GM12878 (cell line): Measurements from ENCODE around the gene ATP8A1. TPM values are rescaled to one million over a fixed set of nuclear protein-coding genes. Genes with fewer than 3 reads are reported as not detected.

Source experiments
- BHLHE40 ChIP-seq, 2 experiments: fragments of 450-650 bp in 1 of 2; IDR thresholded peaks; 2 replicates each; pipeline ENCODE4 v1.6.1; 2011 to 2017; ENCODE audit warnings: low read depth in 2 of 2, borderline replicate concordance in 1 of 2, improper control_type of control experiment in 1 of 2, low read length in 1 of 2, mild to moderate bottlenecking in 1 of 2
- ZNF207 ChIP-seq: fragments of 450-650 bp; IDR thresholded peaks from 2 replicates; pipeline ENCODE4 v1.6.1; 2014; ENCODE audit warnings: antibody characterized with exemption, mild to moderate bottlenecking, borderline replicate concordance
- polyA plus RNA-seq, 11 experiments: library from polyadenylated mRNA; depleted of rRNA in 4 of 11; unstranded in 6 of 11; stranded (reverse) in 5 of 11; fragments of >200 nt; fragmentation: Nextera tagmentation in 4 of 11; fragmentation: Illumina TruSeq in 1 of 11; extraction: Ambion mirVana in 4 of 11; extraction: Trizol in 1 of 11; gene quantifications; 1 replicate in 1 of 11; 2 replicates in 10 of 11; pipeline versions ENCODE4 v1.2.1 to v1.2.3, GENCODE V29; 2011 to 2016; ENCODE audit warnings: inconsistent platforms in 2 of 11, missing spikeins in 2 of 11, low read depth in 1 of 11
- total RNA-seq, 4 experiments: library from RNA; depleted of rRNA in 3 of 4; stranded (reverse); fragments of >200 nt in 3 of 4; fragmentation: Illumina TruSeq in 1 of 4; extraction: Trizol in 1 of 4; gene quantifications; 2 replicates each; pipeline versions ENCODE4 v1.2.1 to v1.2.3, GENCODE V29; 2013 to 2021
- TF ChIP-seq, protein P1 (sequence below): fragments of 450-650 bp; IDR thresholded peaks from 2 replicates; pipeline ENCODE4 v1.6.1; 2018; ENCODE audit warnings: mild to moderate bottlenecking, low read depth, moderate library complexity; ENCODE audit not compliant: partially characterized antibody
- TF ChIP-seq, protein P2 (sequence below): fragments of 450-650 bp; IDR thresholded peaks from 2 replicates; pipeline ENCODE4 v1.6.1; 2016; ENCODE audit warnings: mild to moderate bottlenecking
- TF ChIP-seq, protein P3 (sequence below): fragments of 450-650 bp; formaldehyde crosslinking; IDR thresholded peaks from 2 replicates; pipeline ENCODE4 v1.4.0; 2020; ENCODE audit warnings: mild to moderate bottlenecking, moderate library complexity
- TF ChIP-seq, protein P4 (sequence below): fragments of 450-650 bp; IDR thresholded peaks from 2 replicates; pipeline ENCODE4 v1.6.1; 2017; ENCODE audit warnings: mild to moderate bottlenecking, moderate library complexity
- TF ChIP-seq, protein P5 (sequence below): fragments of 450-650 bp; IDR thresholded peaks from 2 replicates; pipeline ENCODE4 v1.6.1; 2017; ENCODE audit warnings: antibody characterized with exemption, mild to moderate bottlenecking, moderate library complexity

The ATP8A1 gene
- total and polyA plus RNA-seq, 10 of the 15 experiments (the other 5 are each of a cell fraction or from before 2014, with no cell fraction given) = 9.0 to 116 (median 37.3) TPM

DNA sequence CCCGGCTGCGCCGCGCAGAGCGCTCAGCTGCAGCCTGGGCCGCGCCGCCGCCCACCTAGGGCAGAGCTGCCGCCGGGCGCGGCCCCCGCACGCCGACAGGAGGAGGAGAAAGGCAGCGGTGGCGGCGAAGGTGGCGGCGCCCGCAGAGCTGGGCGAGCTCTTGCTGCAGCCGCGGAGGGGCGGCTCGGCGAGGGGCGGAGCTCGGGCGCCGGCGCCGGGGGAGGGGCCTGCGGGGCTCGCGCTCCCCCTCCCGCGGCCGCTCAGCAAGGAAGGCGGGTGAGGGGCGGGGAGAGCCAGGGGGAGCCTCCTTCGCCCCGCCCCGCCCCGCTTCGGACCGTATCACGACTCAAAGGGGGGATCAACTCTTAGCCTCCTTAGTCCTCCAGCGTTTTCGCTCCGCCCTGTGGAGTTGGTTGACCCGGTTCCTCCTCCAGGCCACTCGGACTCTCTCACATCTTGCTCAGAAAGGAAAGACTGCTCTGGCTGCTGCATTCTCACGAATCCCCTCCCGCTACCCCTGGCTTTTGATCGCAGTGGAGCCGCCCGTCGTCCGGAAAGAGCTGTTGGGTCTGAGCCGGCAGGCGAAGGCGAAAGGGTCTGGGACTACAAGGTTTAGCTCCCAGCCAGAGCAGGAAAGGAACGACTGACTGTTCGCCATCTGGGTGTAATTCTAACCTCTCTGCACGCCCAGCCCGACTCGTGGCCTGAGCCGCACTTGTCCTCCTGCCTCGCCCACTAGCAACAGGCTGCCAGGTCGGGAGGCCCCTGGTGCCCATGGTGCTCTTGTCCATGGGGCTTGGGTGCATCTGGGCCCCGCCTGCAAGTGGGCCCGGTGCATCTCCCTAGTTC, at the start of gene ATP8A1 (continued):
- TF ChIP-seq, protein P1, sequence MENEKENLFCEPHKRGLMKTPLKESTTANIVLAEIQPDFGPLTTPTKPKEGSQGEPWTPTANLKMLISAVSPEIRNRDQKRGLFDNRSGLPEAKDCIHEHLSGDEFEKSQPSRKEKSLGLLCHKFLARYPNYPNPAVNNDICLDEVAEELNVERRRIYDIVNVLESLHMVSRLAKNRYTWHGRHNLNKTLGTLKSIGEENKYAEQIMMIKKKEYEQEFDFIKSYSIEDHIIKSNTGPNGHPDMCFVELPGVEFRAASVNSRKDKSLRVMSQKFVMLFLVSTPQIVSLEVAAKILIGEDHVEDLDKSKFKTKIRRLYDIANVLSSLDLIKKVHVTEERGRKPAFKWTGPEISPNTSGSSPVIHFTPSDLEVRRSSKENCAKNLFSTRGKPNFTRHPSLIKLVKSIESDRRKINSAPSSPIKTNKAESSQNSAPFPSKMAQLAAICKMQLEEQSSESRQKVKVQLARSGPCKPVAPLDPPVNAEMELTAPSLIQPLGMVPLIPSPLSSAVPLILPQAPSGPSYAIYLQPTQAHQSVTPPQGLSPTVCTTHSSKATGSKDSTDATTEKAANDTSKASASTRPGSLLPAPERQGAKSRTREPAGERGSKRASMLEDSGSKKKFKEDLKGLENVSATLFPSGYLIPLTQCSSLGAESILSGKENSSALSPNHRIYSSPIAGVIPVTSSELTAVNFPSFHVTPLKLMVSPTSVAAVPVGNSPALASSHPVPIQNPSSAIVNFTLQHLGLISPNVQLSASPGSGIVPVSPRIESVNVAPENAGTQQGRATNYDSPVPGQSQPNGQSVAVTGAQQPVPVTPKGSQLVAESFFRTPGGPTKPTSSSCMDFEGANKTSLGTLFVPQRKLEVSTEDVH = peak; percentile 24
- TF ChIP-seq ZNF207 (peak; percentile 97), BHLHE40 (IDR thresholded peaks at IDR 0.05; ENCODE audit: borderline replicate concordance in 1 of 2, low read depth in 2 of 2, low read length in 1 of 2) (peak; percentile 97 to 98)
- TF ChIP-seq, protein P2, sequence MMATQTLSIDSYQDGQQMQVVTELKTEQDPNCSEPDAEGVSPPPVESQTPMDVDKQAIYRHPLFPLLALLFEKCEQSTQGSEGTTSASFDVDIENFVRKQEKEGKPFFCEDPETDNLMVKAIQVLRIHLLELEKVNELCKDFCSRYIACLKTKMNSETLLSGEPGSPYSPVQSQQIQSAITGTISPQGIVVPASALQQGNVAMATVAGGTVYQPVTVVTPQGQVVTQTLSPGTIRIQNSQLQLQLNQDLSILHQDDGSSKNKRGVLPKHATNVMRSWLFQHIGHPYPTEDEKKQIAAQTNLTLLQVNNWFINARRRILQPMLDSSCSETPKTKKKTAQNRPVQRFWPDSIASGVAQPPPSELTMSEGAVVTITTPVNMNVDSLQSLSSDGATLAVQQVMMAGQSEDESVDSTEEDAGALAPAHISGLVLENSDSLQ = 0 out of 2 replicates have a peak, but pooled peaks have one; percentile 11
- TF ChIP-seq, protein P3, sequence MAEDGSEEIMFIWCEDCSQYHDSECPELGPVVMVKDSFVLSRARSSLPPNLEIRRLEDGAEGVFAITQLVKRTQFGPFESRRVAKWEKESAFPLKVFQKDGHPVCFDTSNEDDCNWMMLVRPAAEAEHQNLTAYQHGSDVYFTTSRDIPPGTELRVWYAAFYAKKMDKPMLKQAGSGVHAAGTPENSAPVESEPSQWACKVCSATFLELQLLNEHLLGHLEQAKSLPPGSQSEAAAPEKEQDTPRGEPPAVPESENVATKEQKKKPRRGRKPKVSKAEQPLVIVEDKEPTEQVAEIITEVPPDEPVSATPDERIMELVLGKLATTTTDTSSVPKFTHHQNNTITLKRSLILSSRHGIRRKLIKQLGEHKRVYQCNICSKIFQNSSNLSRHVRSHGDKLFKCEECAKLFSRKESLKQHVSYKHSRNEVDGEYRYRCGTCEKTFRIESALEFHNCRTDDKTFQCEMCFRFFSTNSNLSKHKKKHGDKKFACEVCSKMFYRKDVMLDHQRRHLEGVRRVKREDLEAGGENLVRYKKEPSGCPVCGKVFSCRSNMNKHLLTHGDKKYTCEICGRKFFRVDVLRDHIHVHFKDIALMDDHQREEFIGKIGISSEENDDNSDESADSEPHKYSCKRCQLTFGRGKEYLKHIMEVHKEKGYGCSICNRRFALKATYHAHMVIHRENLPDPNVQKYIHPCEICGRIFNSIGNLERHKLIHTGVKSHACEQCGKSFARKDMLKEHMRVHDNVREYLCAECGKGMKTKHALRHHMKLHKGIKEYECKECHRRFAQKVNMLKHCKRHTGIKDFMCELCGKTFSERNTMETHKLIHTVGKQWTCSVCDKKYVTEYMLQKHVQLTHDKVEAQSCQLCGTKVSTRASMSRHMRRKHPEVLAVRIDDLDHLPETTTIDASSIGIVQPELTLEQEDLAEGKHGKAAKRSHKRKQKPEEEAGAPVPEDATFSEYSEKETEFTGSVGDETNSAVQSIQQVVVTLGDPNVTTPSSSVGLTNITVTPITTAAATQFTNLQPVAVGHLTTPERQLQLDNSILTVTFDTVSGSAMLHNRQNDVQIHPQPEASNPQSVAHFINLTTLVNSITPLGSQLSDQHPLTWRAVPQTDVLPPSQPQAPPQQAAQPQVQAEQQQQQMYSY (CRISPR knock-in tag) = no peak
- TF ChIP-seq, protein P4, sequence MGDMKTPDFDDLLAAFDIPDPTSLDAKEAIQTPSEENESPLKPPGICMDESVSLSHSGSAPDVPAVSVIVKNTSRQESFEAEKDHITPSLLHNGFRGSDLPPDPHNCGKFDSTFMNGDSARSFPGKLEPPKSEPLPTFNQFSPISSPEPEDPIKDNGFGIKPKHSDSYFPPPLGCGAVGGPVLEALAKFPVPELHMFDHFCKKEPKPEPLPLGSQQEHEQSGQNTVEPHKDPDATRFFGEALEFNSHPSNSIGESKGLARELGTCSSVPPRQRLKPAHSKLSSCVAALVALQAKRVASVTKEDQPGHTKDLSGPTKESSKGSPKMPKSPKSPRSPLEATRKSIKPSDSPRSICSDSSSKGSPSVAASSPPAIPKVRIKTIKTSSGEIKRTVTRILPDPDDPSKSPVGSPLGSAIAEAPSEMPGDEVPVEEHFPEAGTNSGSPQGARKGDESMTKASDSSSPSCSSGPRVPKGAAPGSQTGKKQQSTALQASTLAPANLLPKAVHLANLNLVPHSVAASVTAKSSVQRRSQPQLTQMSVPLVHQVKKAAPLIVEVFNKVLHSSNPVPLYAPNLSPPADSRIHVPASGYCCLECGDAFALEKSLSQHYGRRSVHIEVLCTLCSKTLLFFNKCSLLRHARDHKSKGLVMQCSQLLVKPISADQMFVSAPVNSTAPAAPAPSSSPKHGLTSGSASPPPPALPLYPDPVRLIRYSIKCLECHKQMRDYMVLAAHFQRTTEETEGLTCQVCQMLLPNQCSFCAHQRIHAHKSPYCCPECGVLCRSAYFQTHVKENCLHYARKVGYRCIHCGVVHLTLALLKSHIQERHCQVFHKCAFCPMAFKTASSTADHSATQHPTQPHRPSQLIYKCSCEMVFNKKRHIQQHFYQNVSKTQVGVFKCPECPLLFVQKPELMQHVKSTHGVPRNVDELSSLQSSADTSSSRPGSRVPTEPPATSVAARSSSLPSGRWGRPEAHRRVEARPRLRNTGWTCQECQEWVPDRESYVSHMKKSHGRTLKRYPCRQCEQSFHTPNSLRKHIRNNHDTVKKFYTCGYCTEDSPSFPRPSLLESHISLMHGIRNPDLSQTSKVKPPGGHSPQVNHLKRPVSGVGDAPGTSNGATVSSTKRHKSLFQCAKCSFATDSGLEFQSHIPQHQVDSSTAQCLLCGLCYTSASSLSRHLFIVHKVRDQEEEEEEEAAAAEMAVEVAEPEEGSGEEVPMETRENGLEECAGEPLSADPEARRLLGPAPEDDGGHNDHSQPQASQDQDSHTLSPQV = no peak; the same call in 1 of the 2 replicates
- TF ChIP-seq, protein P5, sequence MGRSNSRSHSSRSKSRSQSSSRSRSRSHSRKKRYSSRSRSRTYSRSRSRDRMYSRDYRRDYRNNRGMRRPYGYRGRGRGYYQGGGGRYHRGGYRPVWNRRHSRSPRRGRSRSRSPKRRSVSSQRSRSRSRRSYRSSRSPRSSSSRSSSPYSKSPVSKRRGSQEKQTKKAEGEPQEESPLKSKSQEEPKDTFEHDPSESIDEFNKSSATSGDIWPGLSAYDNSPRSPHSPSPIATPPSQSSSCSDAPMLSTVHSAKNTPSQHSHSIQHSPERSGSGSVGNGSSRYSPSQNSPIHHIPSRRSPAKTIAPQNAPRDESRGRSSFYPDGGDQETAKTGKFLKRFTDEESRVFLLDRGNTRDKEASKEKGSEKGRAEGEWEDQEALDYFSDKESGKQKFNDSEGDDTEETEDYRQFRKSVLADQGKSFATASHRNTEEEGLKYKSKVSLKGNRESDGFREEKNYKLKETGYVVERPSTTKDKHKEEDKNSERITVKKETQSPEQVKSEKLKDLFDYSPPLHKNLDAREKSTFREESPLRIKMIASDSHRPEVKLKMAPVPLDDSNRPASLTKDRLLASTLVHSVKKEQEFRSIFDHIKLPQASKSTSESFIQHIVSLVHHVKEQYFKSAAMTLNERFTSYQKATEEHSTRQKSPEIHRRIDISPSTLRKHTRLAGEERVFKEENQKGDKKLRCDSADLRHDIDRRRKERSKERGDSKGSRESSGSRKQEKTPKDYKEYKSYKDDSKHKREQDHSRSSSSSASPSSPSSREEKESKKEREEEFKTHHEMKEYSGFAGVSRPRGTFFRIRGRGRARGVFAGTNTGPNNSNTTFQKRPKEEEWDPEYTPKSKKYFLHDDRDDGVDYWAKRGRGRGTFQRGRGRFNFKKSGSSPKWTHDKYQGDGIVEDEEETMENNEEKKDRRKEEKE = peak; percentile 99
